ENCODE results near the gene ENOX1. TPM values are rescaled to one million over a fixed set of nuclear protein-coding genes. Genes with fewer than 3 reads are reported as not detected.

Gene ENOX1
- total and polyA plus RNA-seq, 9 of the 15 experiments (the other 6 are each of a cell fraction or from before 2014, with no cell fraction given) = not detected

GRCh38 chr13:43522788-43523187 is 264.0 kb downstream of the ENOX1 start:
- no peak for ATAC-seq
- in situ Hi-C loops (cut with MboI) = no loop called here
- TF ChIP-seq, protein P1, sequence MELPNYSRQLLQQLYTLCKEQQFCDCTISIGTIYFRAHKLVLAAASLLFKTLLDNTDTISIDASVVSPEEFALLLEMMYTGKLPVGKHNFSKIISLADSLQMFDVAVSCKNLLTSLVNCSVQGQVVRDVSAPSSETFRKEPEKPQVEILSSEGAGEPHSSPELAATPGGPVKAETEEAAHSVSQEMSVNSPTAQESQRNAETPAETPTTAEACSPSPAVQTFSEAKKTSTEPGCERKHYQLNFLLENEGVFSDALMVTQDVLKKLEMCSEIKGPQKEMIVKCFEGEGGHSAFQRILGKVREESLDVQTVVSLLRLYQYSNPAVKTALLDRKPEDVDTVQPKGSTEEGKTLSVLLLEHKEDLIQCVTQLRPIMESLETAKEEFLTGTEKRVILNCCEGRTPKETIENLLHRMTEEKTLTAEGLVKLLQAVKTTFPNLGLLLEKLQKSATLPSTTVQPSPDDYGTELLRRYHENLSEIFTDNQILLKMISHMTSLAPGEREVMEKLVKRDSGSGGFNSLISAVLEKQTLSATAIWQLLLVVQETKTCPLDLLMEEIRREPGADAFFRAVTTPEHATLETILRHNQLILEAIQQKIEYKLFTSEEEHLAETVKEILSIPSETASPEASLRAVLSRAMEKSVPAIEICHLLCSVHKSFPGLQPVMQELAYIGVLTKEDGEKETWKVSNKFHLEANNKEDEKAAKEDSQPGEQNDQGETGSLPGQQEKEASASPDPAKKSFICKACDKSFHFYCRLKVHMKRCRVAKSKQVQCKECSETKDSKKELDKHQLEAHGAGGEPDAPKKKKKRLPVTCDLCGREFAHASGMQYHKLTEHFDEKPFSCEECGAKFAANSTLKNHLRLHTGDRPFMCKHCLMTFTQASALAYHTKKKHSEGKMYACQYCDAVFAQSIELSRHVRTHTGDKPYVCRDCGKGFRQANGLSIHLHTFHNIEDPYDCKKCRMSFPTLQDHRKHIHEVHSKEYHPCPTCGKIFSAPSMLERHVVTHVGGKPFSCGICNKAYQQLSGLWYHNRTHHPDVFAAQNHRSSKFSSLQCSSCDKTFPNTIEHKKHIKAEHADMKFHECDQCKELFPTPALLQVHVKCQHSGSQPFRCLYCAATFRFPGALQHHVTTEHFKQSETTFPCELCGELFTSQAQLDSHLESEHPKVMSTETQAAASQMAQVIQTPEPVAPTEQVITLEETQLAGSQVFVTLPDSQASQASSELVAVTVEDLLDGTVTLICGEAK (IDR thresholded peaks at IDR 0.05) = no peak
- TF ChIP-seq, protein P1 (CRISPR knock-in tag; IDR thresholded peaks at IDR 0.05) = no peak
- TF ChIP-seq FOXM1 (IDR thresholded peaks at IDR 0.05; ENCODE audit: low read depth) = no peak
- no peak for TF ChIP-seq FOXM1 (CRISPR knock-in tag; IDR thresholded peaks at IDR 0.05; ENCODE audit: low read depth)
- no peak for TF ChIP-seq CHD2 (IDR thresholded peaks at IDR 0.05; ENCODE audit: low read depth, low read length)
- TF ChIP-seq ZNF639 (CRISPR knock-in tag; conservative IDR thresholded peaks at IDR 0.05 in 1 of 2, IDR thresholded peaks at IDR 0.05 in 1 of 2) = no peak
- TF ChIP-seq KLF1 (tag; IDR thresholded peaks at IDR 0.05) = no peak
- no peak for TF ChIP-seq MCM7 (IDR thresholded peaks at IDR 0.05)
- TF ChIP-seq ZNF280A (IDR thresholded peaks at IDR 0.05; ENCODE audit: low read depth, partially characterized antibody) = no peak
- no peak for TF ChIP-seq FUS (optimal IDR thresholded peaks at IDR 0.05; ENCODE audit: low read depth, low read length)
- TF ChIP-seq ZNF436 (CRISPR knock-in tag; IDR thresholded peaks at IDR 0.05) = no peak
- no peak for TF ChIP-seq DMBX1 (CRISPR knock-in tag; IDR thresholded peaks at IDR 0.05; ENCODE audit: borderline replicate concordance)
- TF ChIP-seq ZNF668 (CRISPR knock-in tag; IDR thresholded peaks at IDR 0.05) = no peak

More at GRCh38 chr13:43522788-43523187, 264.0 kb downstream of the ENOX1 start:
- H3K4me1 ChIP-seq (replicated peaks in 1 of 2; ENCODE audit: control insufficient read depth in 2 of 2, insufficient read depth in 2 of 2, low read length in 2 of 2) = no peaks in the 10 kb centered on the region
- no peaks in the 10 kb centered on the region for H3K27me3 ChIP-seq (ENCODE audit: control insufficient read depth in 2 of 2, insufficient read depth in 2 of 2, low read length in 2 of 2)
- H2AFZ ChIP-seq (ENCODE audit: low read depth, low read length) = no peak overlapping the region
- H4K20me1 ChIP-seq (replicated peaks; ENCODE audit: control insufficient read depth, insufficient read depth, low read length) = no peaks in the 10 kb centered on the region
- no TSS peak for BruUV-seq (replicated peaks)
- H3K79me2 ChIP-seq (ENCODE audit: control insufficient read depth, insufficient read depth, low read length) = no peaks in the 10 kb centered on the region
- no peaks in the 10 kb centered on the region for H3K36me3 ChIP-seq (ENCODE audit: control insufficient read depth, insufficient read depth, low read length)
- H3K9me1 ChIP-seq (ENCODE audit: control insufficient read depth, insufficient read depth, low read length) = no peaks in the 10 kb centered on the region
- ChIA-PET CTCF (ENCODE audit: low intra/inter-chr PET ratio) (no interaction called here), POLR2A (no interaction called here)
- H3K9me3 ChIP-seq (replicated peaks; ENCODE audit: control insufficient read depth, insufficient read depth, low read depth, low read length) = no peaks in the 10 kb centered on the region
- intact Hi-C loops (cut with micrococcal nuclease) = no loop called here
- H3K4me2 ChIP-seq (ENCODE audit: insufficient read depth, low read length) = no peak overlapping the region
- FAIRE-seq (no peak), DNase-seq (ENCODE audit: extremely low read depth in 1 of 4, low spot score in 3 of 4) (no peak)
- no peak overlapping the region for H3K9ac ChIP-seq (ENCODE audit: insufficient read depth in 1 of 2, low read depth in 2 of 2, low read length in 2 of 2)
- no peak overlapping the region for H3K4me3 ChIP-seq
- no peak overlapping the region for H3K27ac ChIP-seq (ENCODE audit: extremely low read depth, low read depth, low read length)
